WERI-Rb-1 (cell line): Measurements from ENCODE around the gene HOXA11.
A peak's percentile ranks its signal among the peaks of the same experiment; 100 is the strongest.

ENCODE experiments used
- DNase-seq: peaks from one replicate; pipeline ENCODE4 v3.0.0-alpha.2; 2020
- H3K27ac ChIP-seq: fragments of 250-450 bp; sonication (Bioruptor Pico); 2 replicates; pipeline ENCODE4 v1.5.1; 2020; ENCODE audit warnings: mild to moderate bottlenecking, moderate library complexity
- H3K27me3 ChIP-seq: fragments of 250-450 bp; sonication (Bioruptor Pico); 2 replicates; pipeline ENCODE4 v1.5.1; 2021; ENCODE audit warnings: mild to moderate bottlenecking, low read depth, moderate library complexity; ENCODE audit not compliant: insufficient read depth, severe bottlenecking
- H3K36me3 ChIP-seq: fragments of 250-450 bp; sonication (Bioruptor Pico); 2 replicates; pipeline ENCODE4 v1.5.1; 2020; ENCODE audit warnings: mild to moderate bottlenecking, moderate library complexity
- H3K4me3 ChIP-seq: 2 replicates; pipeline ENCODE4 v1.5.1; 2011; ENCODE audit warnings: low read depth, mild to moderate bottlenecking, control low read depth, low read length
- H3K9me3 ChIP-seq: fragments of 250-450 bp; sonication (Bioruptor Pico); 2 replicates; pipeline ENCODE4 v1.5.1; 2021; ENCODE audit warnings: mild to moderate bottlenecking, moderate library complexity; ENCODE audit not compliant: severe bottlenecking
- TF ChIP-seq, protein P1 (sequence below): IDR thresholded peaks from 2 replicates; pipeline ENCODE4 v1.5.1; 2011; ENCODE audit warnings: low read depth, mild to moderate bottlenecking, control low read depth, inconsistent platforms, low read length

Gene HOXA11

DNA sequence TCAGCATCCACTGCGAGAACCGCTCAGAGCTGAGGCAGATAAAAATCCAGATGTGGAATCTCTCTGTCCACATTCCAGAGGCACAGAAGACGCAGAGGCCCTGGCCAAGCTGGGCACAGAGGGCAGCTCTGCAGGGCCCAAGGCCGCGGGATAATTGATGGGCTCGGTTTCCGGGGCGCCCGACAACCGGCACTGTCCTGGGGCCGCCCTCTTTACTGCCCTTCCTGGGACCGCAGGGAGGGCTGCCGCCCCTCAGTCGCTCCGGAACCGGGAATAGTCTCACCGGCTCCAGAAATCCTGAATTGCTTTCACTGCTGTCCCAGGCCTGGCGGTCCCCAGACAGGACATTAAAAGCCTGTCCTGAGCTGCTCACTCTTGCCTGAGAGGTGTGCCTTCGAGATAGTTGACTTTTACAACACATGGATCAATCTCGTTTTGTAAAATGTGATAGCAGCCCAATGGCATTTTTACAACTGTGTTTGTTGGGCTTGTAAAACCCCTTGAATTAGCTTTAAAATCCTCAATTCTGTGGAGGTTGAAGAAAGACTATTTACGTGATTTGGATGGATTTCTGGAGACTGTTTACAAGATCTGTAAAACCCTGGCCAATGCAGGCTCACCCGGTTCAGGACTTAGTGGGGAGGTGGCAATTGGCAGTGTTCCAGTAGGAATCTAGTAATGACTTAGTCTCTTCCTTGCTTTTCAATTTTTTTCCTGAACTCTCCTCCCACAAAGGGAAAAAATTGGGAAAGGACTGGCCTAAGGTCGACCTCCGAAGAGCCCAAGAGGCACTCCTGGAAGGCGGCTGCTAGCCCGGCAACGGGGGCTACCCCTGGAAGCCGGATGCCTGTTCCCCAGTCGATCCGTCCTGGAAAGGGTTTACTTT lies 36.0 kb downstream of the HOXA11 start:
- Histone ChIP-seq H3K36me3 (no peaks in the 10 kb centered on the region), H3K27me3 (peaks cover 57% of the 10 kb centered on the region), H3K9me3 (no peaks in the 10 kb centered on the region), H3K27ac (no peak overlapping the region), H3K4me3 (0 out of 2 replicates have a peak overlapping the region, but pooled peaks have one; percentile 56)
- peak; percentile 5 for DNase-seq
- TF ChIP-seq, protein P1, sequence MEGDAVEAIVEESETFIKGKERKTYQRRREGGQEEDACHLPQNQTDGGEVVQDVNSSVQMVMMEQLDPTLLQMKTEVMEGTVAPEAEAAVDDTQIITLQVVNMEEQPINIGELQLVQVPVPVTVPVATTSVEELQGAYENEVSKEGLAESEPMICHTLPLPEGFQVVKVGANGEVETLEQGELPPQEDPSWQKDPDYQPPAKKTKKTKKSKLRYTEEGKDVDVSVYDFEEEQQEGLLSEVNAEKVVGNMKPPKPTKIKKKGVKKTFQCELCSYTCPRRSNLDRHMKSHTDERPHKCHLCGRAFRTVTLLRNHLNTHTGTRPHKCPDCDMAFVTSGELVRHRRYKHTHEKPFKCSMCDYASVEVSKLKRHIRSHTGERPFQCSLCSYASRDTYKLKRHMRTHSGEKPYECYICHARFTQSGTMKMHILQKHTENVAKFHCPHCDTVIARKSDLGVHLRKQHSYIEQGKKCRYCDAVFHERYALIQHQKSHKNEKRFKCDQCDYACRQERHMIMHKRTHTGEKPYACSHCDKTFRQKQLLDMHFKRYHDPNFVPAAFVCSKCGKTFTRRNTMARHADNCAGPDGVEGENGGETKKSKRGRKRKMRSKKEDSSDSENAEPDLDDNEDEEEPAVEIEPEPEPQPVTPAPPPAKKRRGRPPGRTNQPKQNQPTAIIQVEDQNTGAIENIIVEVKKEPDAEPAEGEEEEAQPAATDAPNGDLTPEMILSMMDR, result no peak

- H3K4me3 ChIP-seq, result no peak overlapping the region
- no peak for DNase-seq
- H3K9me3 ChIP-seq, result no peaks in the 10 kb centered on the region
- H3K36me3 ChIP-seq, result no peaks in the 10 kb centered on the region
- peaks cover 59% of the 10 kb centered on the region for H3K27me3 ChIP-seq
- TF ChIP-seq, protein P1, result no peak
- no peak overlapping the region for H3K27ac ChIP-seq
These were observed 36.8 kb downstream of the HOXA11 start for GRCh38 chr7:27148031-27148755.

GRCh38 chr7:27147199-27148030 lies 37.6 kb downstream of the HOXA11 start, which contains the start of gene HOXA6:
TSS of gene HOXA6 (minus strand) at chr7:27147774. CDS start at chr7:27147749, 25 bp downstream.
- Histone ChIP-seq H3K27ac (no peak within 1 kb of the TSS), H3K36me3 (no peaks in the 10 kb centered on the region), H3K27me3 (peaks cover 59% of the 10 kb centered on the region), H3K4me3 (no peak within 1 kb of the TSS), H3K9me3 (no peaks in the 10 kb centered on the region)
- TF ChIP-seq, protein P1, result no peak
- peak; percentile 5 for DNase-seq

DNA sequence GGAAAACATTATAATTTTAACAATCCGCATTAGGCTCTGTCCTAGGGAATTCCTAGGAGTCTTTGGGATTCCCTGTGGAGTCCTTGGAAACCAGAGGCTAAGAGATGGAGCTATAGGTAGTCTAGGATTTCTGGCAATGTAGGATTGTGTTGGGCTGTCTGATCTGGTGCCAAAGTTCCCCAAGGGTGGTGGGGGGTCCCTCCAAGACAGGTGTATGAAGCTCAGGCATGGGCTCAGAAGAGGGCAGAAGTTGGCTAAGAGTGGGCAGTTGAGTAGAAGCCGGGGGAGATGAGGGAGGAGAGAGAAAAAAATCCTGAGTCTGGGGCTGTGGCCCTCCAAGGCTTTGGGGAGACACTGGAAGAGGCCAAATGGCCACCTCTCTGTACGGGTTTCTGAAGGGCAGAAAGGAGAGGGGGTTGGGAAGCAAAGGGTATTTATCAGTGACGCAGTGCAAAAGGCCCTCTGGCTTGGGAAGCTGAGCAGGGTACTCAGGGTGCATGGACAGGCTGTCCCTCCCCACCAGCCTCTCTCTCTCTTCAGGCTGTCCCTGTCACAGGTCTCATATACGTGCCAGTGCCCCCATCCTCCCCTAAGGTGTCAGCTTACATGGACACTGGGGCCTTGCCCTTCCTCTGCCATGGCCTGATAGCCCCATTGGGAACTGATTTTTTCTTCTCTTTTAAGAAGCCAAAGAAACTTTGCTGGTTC lies 38.4 kb downstream of the HOXA11 start:
- Histone ChIP-seq H3K9me3 (no peaks in the 10 kb centered on the region), H3K27me3 (peaks cover 58% of the 10 kb centered on the region), H3K27ac (no peak overlapping the region), H3K36me3 (no peaks in the 10 kb centered on the region), H3K4me3 (no peak overlapping the region)
- DNase-seq, result no peak
- TF ChIP-seq, protein P1, result no peak

- no peak for DNase-seq
- TF ChIP-seq, protein P1, result no peak
- peaks cover 51% of the 10 kb centered on the region for H3K27me3 ChIP-seq
- no peaks in the 10 kb centered on the region for H3K36me3 ChIP-seq
- no peak overlapping the region for H3K4me3 ChIP-seq
- H3K27ac ChIP-seq, result no peak overlapping the region
- H3K9me3 ChIP-seq, result no peaks in the 10 kb centered on the region
These were observed 39.1 kb downstream of the HOXA11 start for GRCh38 chr7:27145914-27146412.
